ENCODE data around the gene FBXO30.

FBXO30 gene

GRCh38 chr6:145814501-145815308 lies at the start of gene FBXO30:
Gene FBXO30 (minus strand): TSS chr6:145814795. CDS start chr6:145806405, 8,390 bp downstream.
- DNase-seq: peak; percentile 83 to 89

GRCh38 chr6:145863988-145864616 lies 49.5 kb upstream of the FBXO30 start:
- DNase-seq: no peak

GRCh38 chr6:145863366-145863765 lies 48.8 kb upstream of the FBXO30 start:
- no peak for DNase-seq

GRCh38 chr6:145860562-145860961 lies 46.0 kb upstream of the FBXO30 start:
- DNase-seq: no peak

- no peak for DNase-seq
Measured at GRCh38 chr6:145850671-145851070, 36.1 kb upstream of the FBXO30 start.

GRCh38 chr6:145848541-145848940 lies 33.9 kb upstream of the FBXO30 start:
- DNase-seq: no peak

GRCh38 chr6:145845557-145845956 lies 31.0 kb upstream of the FBXO30 start:
- peak in 1 of 2 donors; percentile 47 for DNase-seq

- no peak for DNase-seq
Measured at GRCh38 chr6:145844933-145845540, 30.4 kb upstream of the FBXO30 start.

- DNase-seq: no peak
Measured at GRCh38 chr6:145842693-145843546, 28.3 kb upstream of the FBXO30 start.

GRCh38 chr6:145841668-145842067 lies 27.1 kb upstream of the FBXO30 start:
- DNase-seq: no peak

GRCh38 chr6:145839653-145840052 lies 25.1 kb upstream of the FBXO30 start:
- no peak for DNase-seq

- DNase-seq: no peak
Measured at GRCh38 chr6:145838305-145838704, 23.7 kb upstream of the FBXO30 start.

- no peak for DNase-seq
Measured at GRCh38 chr6:145836772-145837171, 22.2 kb upstream of the FBXO30 start.

GRCh38 chr6:145836170-145836569 lies 21.6 kb upstream of the FBXO30 start:
- no peak for DNase-seq

GRCh38 chr6:145830612-145831011 lies 16.0 kb upstream of the FBXO30 start:
- no peak for DNase-seq

- no peak for DNase-seq
Measured at GRCh38 chr6:145829950-145830349, 15.4 kb upstream of the FBXO30 start.

GRCh38 chr6:145829102-145829501 lies 14.5 kb upstream of the FBXO30 start:
- DNase-seq: no peak

- no peak for DNase-seq
Measured at GRCh38 chr6:145824344-145824743, 9.7 kb upstream of the FBXO30 start.

- DNase-seq: no peak
Measured at GRCh38 chr6:145823328-145823944, 8.8 kb upstream of the FBXO30 start.

- no peak for DNase-seq
Measured at GRCh38 chr6:145822456-145822855, 7.9 kb upstream of the FBXO30 start.

- DNase-seq: peak in 1 of 2 donors; percentile 26
Measured at GRCh38 chr6:145819994-145820393, 5.4 kb upstream of the FBXO30 start.

GRCh38 chr6:145818796-145819195 lies 4.2 kb upstream of the FBXO30 start:
- DNase-seq: no peak

- DNase-seq: no peak
Measured at GRCh38 chr6:145816392-145816791, 1.8 kb upstream of the FBXO30 start.
